GM21737 (cell line): ENCODE results near the gene C9orf57.
"Not testable (repeated sequence)": the region's sequence is repeated elsewhere in the genome, so short reads cannot be mapped to it uniquely, and the experiment has no call there.

Experiments used
- ATAC-seq: cut with Tn5 transposase; IDR thresholded peaks from one replicate; pipeline ENCODE4 v1.9.1; 2021; ENCODE audit warnings: mild to moderate bottlenecking, moderate library complexity; ENCODE audit not compliant: unreplicated experiment

The C9orf57 gene, protein sequence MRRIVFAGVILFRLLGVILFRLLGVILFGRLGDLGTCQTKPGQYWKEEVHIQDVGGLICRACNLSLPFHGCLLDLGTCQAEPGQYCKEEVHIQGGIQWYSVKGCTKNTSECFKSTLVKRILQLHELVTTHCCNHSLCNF

DNA sequence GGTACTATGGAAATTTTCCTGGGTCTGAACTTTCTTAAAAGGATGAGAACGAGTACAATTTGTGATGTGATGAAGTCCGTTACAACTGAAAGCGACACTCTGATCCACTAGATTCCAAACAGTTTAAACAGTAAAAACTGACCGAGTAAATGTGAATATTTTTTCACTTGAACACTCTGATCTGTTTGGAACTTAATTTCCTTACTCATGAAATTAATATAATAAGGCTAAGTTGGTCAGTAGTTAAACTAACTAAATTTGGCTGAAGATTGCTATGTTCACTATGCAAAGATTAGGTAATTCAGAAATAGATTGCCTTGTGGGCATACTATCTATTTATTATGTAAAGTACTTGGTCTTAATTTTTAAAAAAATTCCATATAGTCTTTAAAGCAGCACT, at the start of gene C9orf57:
TSS of gene C9orf57 (minus strand) at position 101 of the 400 bp plus-strand sequence. CDS start 1,282 bp downstream, outside the sequence.
- ATAC-seq: no peak

GRCh38 chr9:72102520-72102919, 42.1 kb upstream of the C9orf57 start:
- no peak for ATAC-seq

DNA sequence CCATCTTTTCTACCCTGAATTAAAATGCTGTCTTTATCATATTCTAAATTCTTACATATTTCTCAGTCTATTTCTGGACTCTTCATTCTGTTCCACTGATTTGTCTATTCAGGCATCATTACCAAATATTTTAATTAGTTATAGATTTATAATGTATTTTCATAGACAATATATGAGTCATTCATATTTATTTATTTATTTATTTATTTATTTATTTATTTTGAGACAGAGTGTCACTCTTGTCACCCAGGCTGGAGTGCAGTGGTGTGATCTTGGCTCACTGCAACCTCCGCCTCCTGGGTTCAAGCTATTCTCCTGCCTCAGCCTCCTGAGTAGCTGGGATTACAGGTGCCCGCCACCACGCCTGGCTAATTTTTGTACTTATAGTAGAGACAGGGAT, 35.1 kb upstream of the C9orf57 start:
- not testable (repeated sequence) for ATAC-seq

DNA sequence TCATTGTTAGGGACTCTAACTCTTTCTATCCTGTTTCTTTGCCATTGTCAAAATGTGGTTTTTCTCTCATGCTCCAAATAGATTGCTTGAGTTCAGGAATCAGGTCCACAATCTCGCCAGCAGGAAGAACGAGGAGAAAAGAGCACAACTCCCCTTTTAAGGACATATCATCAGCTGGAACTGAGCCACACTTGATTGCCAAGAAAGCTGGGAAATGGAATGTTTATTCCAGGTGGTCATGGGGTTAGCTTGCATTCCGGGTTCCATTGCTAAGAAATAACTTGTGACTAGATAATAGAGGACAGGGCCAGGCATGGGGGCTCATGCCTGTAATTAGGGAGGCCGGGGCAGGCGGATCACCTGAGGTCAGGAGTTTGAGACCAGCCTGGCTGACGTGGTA, 32.4 kb upstream of the C9orf57 start:
- no peak for ATAC-seq

GRCh38 chr9:72089451-72090130, 29.2 kb upstream of the C9orf57 start:
- ATAC-seq: no peak

GRCh38 chr9:72082536-72082935, 22.1 kb upstream of the C9orf57 start:
- ATAC-seq: no peak

DNA sequence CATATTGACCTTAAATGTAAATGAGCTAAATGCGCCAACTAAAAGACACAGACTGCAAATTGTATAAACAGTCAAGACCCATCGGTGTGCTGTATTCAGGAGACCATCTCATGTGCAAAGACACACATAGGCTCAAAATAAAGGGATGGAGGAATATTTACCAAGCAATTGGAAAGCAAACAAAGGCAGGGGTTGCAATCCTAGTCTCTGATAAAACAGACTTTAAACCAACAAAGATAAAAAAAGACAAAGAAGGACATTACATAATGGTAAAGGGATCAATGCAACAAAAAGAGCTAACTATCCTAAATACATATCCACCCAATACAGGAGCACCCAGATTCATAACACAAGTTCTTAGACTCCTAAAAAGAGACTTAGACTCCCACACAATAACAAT, 14.3 kb upstream of the C9orf57 start:
- ATAC-seq: not testable (repeated sequence)

DNA sequence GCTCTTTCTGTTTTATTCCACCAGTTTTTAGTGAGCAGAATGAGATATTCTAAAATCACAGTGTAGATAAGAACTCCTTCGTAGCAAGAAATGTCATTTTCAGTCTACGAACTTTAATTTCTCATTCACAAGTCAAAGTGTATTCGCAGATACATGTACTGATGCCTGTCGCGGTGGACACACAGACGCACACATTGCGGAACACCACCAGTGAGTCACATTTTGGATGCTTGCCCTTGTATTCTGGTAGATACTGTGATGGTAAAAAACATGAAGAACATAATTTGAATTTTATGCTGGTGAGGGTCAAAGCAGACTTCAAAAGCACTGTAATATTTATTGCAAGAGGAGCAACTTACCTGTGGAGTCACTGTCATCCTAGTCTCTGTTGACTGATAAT, 4.7 kb upstream of the C9orf57 start:
- no peak for ATAC-seq

- ATAC-seq: no peak
These were observed 8.3 kb downstream of the C9orf57 start for GRCh38 chr9:72052122-72052521.

GRCh38 chr9:72048850-72049249, 11.6 kb downstream of the C9orf57 start:
- ATAC-seq: no peak

DNA sequence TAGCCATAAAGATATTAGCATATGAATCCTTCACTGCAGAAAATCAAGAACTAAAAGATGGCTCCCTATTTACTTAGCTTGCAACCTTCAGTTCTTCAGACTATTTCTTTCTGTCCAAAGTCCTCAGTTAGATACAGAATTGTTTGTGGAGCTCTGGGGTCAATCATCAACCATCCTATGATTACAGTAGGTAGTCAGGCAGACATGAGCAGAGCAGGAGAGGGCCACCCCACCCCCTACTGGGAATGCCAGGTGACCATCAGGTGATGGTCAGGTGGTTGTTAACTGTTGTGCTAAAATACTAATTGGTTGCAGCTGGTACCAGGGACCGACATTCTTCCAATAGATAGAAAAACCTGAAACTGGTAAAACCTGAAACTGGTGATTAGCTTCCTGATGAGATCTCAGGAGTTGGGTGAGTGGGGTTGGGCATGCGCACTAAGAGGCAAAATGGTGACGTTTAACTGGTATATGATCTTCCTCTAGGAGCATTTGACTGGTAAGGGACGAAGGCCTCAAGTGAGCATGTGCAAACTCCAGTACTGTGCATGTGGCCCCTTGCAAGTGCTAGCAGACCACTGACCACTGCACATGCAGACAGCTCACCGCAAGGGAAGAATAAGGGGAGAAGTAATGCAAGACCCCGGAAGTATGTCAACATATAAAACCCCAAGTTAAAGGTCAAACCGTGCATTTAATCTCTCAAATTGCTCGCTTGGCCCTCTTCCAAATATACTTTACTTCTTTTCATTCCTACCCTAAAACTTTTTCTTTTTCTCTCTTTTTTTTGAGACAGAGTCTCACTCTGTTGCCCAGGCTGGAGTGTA, 13.6 kb downstream of the C9orf57 start:
- ATAC-seq: no peak

- no peak for ATAC-seq
These were observed 16.3 kb downstream of the C9orf57 start for GRCh38 chr9:72044095-72044494.

- no peak for ATAC-seq
These were observed 16.8 kb downstream of the C9orf57 start for GRCh38 chr9:72043576-72043975.

DNA sequence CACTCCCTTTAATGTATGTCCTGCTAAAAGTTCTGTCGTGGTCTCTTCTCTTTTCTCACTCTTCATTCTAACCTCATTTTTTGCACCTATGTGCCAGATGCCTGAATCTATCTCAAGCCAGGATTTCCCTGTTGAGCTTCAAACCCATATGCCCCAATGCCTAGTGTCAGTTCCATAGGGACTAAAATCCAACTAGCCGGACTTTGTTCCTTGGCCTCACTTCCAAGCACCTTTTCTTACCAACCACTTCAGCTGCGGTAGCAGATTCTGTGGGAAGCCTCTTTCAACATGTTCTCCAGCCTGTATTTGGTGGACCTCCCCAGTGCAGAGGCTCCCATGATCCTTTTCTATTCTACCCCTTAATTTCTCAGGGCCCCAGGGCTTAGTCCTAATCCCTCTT, 17.5 kb downstream of the C9orf57 start:
- ATAC-seq: no peak

- no peak for ATAC-seq
These were observed 18.6 kb downstream of the C9orf57 start for GRCh38 chr9:72041775-72042194.

- no peak for ATAC-seq
These were observed 19.0 kb downstream of the C9orf57 start for GRCh38 chr9:72041369-72041768.

- ATAC-seq: peak; percentile 33
These were observed 20.9 kb downstream of the C9orf57 start for GRCh38 chr9:72039532-72039931.

- peak; percentile 65 for ATAC-seq
These were observed 21.5 kb downstream of the C9orf57 start for GRCh38 chr9:72038890-72039410.

- ATAC-seq: no peak
These were observed 22.0 kb downstream of the C9orf57 start for GRCh38 chr9:72038408-72038807.

DNA sequence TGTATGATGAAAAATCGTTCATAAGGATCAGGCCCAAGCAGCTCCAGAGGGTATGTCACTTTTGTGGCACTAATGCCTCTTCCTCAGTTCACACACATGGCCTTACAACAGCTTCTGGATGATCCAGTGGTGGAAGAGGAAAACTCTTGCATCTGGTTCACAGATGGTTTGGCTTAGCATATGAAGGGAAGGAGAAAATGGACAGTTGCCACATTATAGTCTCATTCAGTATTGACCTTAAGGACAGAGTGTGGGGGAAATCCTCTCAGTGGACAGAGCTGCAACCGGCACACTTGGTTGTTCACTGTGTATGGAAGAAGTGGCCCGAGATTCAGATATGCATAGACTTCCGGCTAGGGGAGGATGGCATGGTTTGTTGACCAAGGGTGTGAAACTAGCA, 22.8 kb downstream of the C9orf57 start:
- ATAC-seq: no peak

GRCh38 chr9:72030767-72031166, 29.6 kb downstream of the C9orf57 start:
- no peak for ATAC-seq

- ATAC-seq: no peak
These were observed 30.4 kb downstream of the C9orf57 start for GRCh38 chr9:72029986-72030385.
